Loucy (cell line): Measurements from ENCODE around the gene MBD3.

ENCODE experiments used
- H2AFZ ChIP-seq: fragments of 200-600 bp; sonication (generic); 2 replicates; pipeline ENCODE4 v1.6.0; 2016; ENCODE audit warnings: antibody characterized with exemption, mild to moderate bottlenecking, low read length, moderate library complexity
- H3F3A ChIP-seq: fragments of 200-600 bp; 2 replicates; pipeline ENCODE4 v1.6.0; 2016; ENCODE audit warnings: antibody characterized with exemption, low read depth, mild to moderate bottlenecking
- H3K27me3 ChIP-seq: fragments of 200-600 bp; sonication (generic); 2 replicates; pipeline ENCODE4 v1.6.1; 2014; ENCODE audit warnings: low read length, mild to moderate bottlenecking; ENCODE audit not compliant: insufficient read depth, poor library complexity, severe bottlenecking
- H3K36me3 ChIP-seq: fragments of 200-600 bp; sonication (generic); 2 replicates; pipeline ENCODE4 v1.6.1; 2016; ENCODE audit warnings: low read length; ENCODE audit not compliant: insufficient read depth
- H3K4me1 ChIP-seq: fragments of 200-600 bp; sonication (generic); 2 replicates; pipeline ENCODE4 v1.5.1; 2014; ENCODE audit warnings: low read length, mild to moderate bottlenecking; ENCODE audit not compliant: insufficient read depth, poor library complexity, severe bottlenecking
- H3K4me2 ChIP-seq: fragments of 200-600 bp; sonication (generic); 2 replicates; pipeline ENCODE4 v1.6.0; 2014; ENCODE audit warnings: antibody characterized with exemption, low read length, low read depth, mild to moderate bottlenecking; ENCODE audit not compliant: poor library complexity, severe bottlenecking
- H3K4me3 ChIP-seq: fragments of 200-600 bp; sonication (generic); 2 replicates; pipeline ENCODE4 v1.5.1; 2014; ENCODE audit warnings: low read length, mild to moderate bottlenecking, mixed read lengths; ENCODE audit not compliant: poor library complexity, severe bottlenecking
- H3K79me2 ChIP-seq: fragments of 200-600 bp; sonication (generic); 2 replicates; pipeline ENCODE4 v1.6.1; 2014; ENCODE audit warnings: low read length; ENCODE audit not compliant: insufficient read depth
- H3K9ac ChIP-seq: fragments of 200-600 bp; sonication (generic); 2 replicates; pipeline ENCODE4 v1.6.0; 2014; ENCODE audit warnings: mild to moderate bottlenecking, low read depth, low read length, moderate library complexity; ENCODE audit not compliant: poor library complexity, severe bottlenecking
- H3K9me2 ChIP-seq: fragments of 200-600 bp; sonication (generic); replicated peaks from 2 replicates; pipeline ENCODE4 v1.6.1; 2016; ENCODE audit warnings: low read depth, low read length, mixed read lengths
- H3K9me3 ChIP-seq: fragments of 200-600 bp; sonication (generic); 2 replicates; pipeline ENCODE4 v1.6.1; 2014; ENCODE audit warnings: mild to moderate bottlenecking, antibody characterized with exemption, low read length, low read depth; ENCODE audit not compliant: insufficient read depth
- H4K20me1 ChIP-seq: fragments of 200-600 bp; sonication (generic); 2 replicates; pipeline ENCODE4 v1.6.0; 2014; ENCODE audit warnings: antibody characterized with exemption, low read length, mild to moderate bottlenecking; ENCODE audit not compliant: insufficient read depth, poor library complexity, severe bottlenecking
- CTCF ChIP-seq: fragments of 200-600 bp; sonication (generic); conservative IDR thresholded peaks from 2 replicates; pipeline ENCODE4 v1.5.1; 2014; ENCODE audit warnings: mild to moderate bottlenecking, antibody characterized with exemption, low read length
- EZH2phosphoT487 ChIP-seq: fragments of 200-600 bp; IDR thresholded peaks from 2 replicates; pipeline ENCODE4 v1.6.1; 2018; ENCODE audit warnings: antibody characterized with exemption, mild to moderate bottlenecking, moderate library complexity, borderline replicate concordance

The MBD3 gene

GRCh38 chr19:1570836-1571235 is 21.8 kb downstream of the MBD3 start:
- no peaks in the 10 kb centered on the region for H3K9me2 ChIP-seq
- H3K4me2 ChIP-seq = no peak overlapping the region
- H4K20me1 ChIP-seq = no peaks in the 10 kb centered on the region
- H3K4me1 ChIP-seq = peaks cover 5% of the 10 kb centered on the region
- no peak overlapping the region for H3K9ac ChIP-seq
- no peaks in the 10 kb centered on the region for H3K9me3 ChIP-seq
- H3K79me2 ChIP-seq = peaks cover 15% of the 10 kb centered on the region
- H3K4me3 ChIP-seq = no peak overlapping the region
- H3K27me3 ChIP-seq = no peaks in the 10 kb centered on the region
- no peak overlapping the region for H2AFZ ChIP-seq
- H3K36me3 ChIP-seq = no peaks in the 10 kb centered on the region
- no peaks in the 10 kb centered on the region for H3F3A ChIP-seq
- TF ChIP-seq EZH2phosphoT487 (no peak), CTCF (no peak)

- H3K9me3 ChIP-seq = no peaks in the 10 kb centered on the region
- peaks cover 4% of the 10 kb centered on the region for H4K20me1 ChIP-seq
- no peaks in the 10 kb centered on the region for H3K9me2 ChIP-seq
- H3K4me1 ChIP-seq = peaks cover 5% of the 10 kb centered on the region
- H3K4me2 ChIP-seq = no peak overlapping the region
- H2AFZ ChIP-seq = no peak overlapping the region
- H3K9ac ChIP-seq = no peak overlapping the region
- no peaks in the 10 kb centered on the region for H3F3A ChIP-seq
- no peaks in the 10 kb centered on the region for H3K27me3 ChIP-seq
- no peak overlapping the region for H3K4me3 ChIP-seq
- H3K79me2 ChIP-seq = peaks cover 22% of the 10 kb centered on the region
- H3K36me3 ChIP-seq = no peaks in the 10 kb centered on the region
- TF ChIP-seq EZH2phosphoT487 (no peak), CTCF (no peak)
Observed at GRCh38 chr19:1569997-1570396, 22.7 kb downstream of the MBD3 start.

DNA sequence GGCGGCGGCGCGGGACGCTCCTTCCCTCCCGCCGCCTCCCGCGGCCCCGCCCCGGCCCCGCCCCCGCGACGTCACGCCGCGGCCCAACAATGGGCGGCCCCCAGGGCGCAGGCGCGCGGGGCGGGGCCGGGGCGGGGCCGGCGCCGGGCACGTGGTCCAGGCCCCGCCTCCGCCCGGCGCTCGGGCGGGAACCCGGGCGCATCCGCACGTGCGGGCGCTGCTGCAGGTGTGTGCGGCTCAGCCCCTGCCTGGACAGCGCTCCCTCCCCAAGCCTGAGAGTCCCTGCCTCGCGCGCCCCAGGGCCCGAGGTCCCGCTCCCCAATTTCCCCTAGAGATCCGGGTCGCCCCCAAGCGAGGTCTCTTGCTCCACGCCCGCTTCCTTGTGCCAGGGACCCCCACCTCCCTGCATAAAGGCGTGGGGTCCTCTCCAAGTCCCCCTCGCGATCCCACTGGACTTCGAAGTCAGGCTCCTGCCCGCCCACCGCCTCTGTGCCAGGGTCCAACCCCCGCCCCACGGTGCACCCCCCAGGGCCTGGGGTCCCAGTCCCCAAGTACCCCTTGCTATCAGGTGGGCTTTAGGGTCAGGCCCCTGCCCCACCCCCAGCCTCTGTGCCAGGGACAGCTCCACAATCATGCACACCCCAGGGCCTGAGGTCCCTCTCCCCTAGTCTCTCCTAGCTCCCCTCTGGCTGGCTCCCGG is 24.2 kb downstream of the MBD3 start, which contains the start of gene MEX3D:
Gene MEX3D, minus strand, starts transcription at position 6 of the 700 bp plus-strand sequence. CDS start 267 bp downstream, outside the sequence.
- Histone ChIP-seq H3K4me3 (peak within 1 kb of the TSS; percentile 43), H3K4me1 (peaks cover 10% of the 10 kb centered on the region), H3K27me3 (no peaks in the 10 kb centered on the region), H3K79me2 (peaks cover 34% of the 10 kb centered on the region), H3K4me2 (peak within 1 kb of the TSS; percentile 50), H3K9ac (peak within 1 kb of the TSS; percentile 16), H2AFZ (no peak within 1 kb of the TSS), H3F3A (no peaks in the 10 kb centered on the region), H3K36me3 (no peaks in the 10 kb centered on the region), H3K9me3 (no peaks in the 10 kb centered on the region), H4K20me1 (peaks cover 7% of the 10 kb centered on the region), H3K9me2 (no peaks in the 10 kb centered on the region)
- TF ChIP-seq CTCF (no peak), EZH2phosphoT487 (no peak)
